IMR-90 (cell line): ENCODE results near the gene DOCK9. TPM values are rescaled to one million over a fixed set of nuclear protein-coding genes. Genes with fewer than 3 reads are reported as not detected.

Experiments
- ATAC-seq: fragments of 200-7000 bp; cut with Tn5 transposase; 2 replicates; pipeline ENCODE4 v1.9.1; 2020; ENCODE audit warnings: low read depth, mild to moderate bottlenecking, moderate library complexity
- BruUV-seq: library from RNA; stranded (reverse); fragments of 400-500 nt; replicated peaks from 2 replicates; lab custom pipeline; 2021; lab: Mats Ljungman, UMichigan
- CTCF ChIA-PET: fragments of 300-600 bp; formaldehyde crosslinking; extraction: SDS; loops from one replicate; lab custom pipeline; 2021; ENCODE audit warnings: antibody characterized with exemption; lab: Yijun Ruan, JAX
- POLR2A ChIA-PET: fragments of 300-600 bp; sonication (Branson Sonifier 250); formaldehyde crosslinking; loops from one replicate; lab custom pipeline; 2022; ENCODE audit warnings: antibody characterized with exemption; ENCODE audit not compliant: unreplicated experiment; lab: Charles Lee
- DNase-seq: peaks from one replicate; pipeline ENCODE4 v3.0.0; 2013
- H2AFZ ChIP-seq: replicated peaks from 2 replicates; pipeline ENCODE3; 2013; ENCODE audit warnings: low read length, mild to moderate bottlenecking; ENCODE audit not compliant: poor library complexity
- H2AK5ac ChIP-seq: 2 replicates; pipeline ENCODE4 v1.6.1; 2013; ENCODE audit warnings: low read depth, low read length, inconsistent platforms
- H2AK9ac ChIP-seq: replicated peaks from 2 replicates; pipeline ENCODE3; 2013; ENCODE audit warnings: mild to moderate bottlenecking, low read depth, low read length, moderate library complexity; ENCODE audit not compliant: poor library complexity
- H2BK120ac ChIP-seq: 2 replicates; pipeline ENCODE4 v1.6.1; 2013; ENCODE audit warnings: low read depth, low read length, inconsistent platforms
- H2BK15ac ChIP-seq: 3 replicates; pipeline ENCODE4 v1.6.1; 2013; ENCODE audit warnings: low read depth, low read length, inconsistent platforms
- H2BK20ac ChIP-seq: 2 replicates; pipeline ENCODE4 v1.6.1; 2013; ENCODE audit warnings: low read depth, mild to moderate bottlenecking, inconsistent platforms, low read length, moderate library complexity
- H2BK5ac ChIP-seq: 2 replicates; pipeline ENCODE4 v1.6.1; 2013; ENCODE audit warnings: mild to moderate bottlenecking, low read depth, low read length, inconsistent platforms; ENCODE audit not compliant: poor library complexity, severe bottlenecking
- H3K14ac ChIP-seq: replicated peaks from 2 replicates; pipeline ENCODE4 v1.6.1; 2013; ENCODE audit warnings: low read depth, low read length, inconsistent platforms
- H3K18ac ChIP-seq: 2 replicates; pipeline ENCODE4 v1.6.1; 2013; ENCODE audit warnings: low read depth, low read length, control low read depth
- H3K23ac ChIP-seq: 2 replicates; pipeline ENCODE4 v1.6.1; 2013; ENCODE audit warnings: low read depth, low read length, inconsistent platforms
- H3K27ac ChIP-seq: 2 replicates; pipeline ENCODE4 v1.5.1; 2013; ENCODE audit warnings: mild to moderate bottlenecking, control low read depth, low read length; ENCODE audit not compliant: insufficient read depth
- H3K27me3 ChIP-seq: 2 replicates; pipeline ENCODE4 v1.6.1; 2013; ENCODE audit warnings: low read length; ENCODE audit not compliant: control insufficient read depth, insufficient read depth
- H3K36me3 ChIP-seq: 2 replicates; pipeline ENCODE4 v1.6.1; 2013; ENCODE audit warnings: low read length, mixed read lengths; ENCODE audit not compliant: control insufficient read depth, insufficient read depth
- H3K4ac ChIP-seq: 2 replicates; pipeline ENCODE4 v1.6.1; 2013; ENCODE audit warnings: low read depth, low read length, inconsistent platforms
- H3K4me1 ChIP-seq: 2 replicates; pipeline ENCODE4 v1.6.1; 2013; ENCODE audit warnings: low read length, mixed read lengths; ENCODE audit not compliant: control insufficient read depth, insufficient read depth
- H3K4me2 ChIP-seq: 2 replicates; pipeline ENCODE4 v1.6.1; 2013; ENCODE audit warnings: low read depth, mild to moderate bottlenecking, control low read depth, low read length, moderate library complexity
- H3K4me3 ChIP-seq: 2 replicates; pipeline ENCODE4 v1.5.1; 2013; ENCODE audit warnings: low read depth, mild to moderate bottlenecking, control low read depth, low read length, moderate library complexity; ENCODE audit not compliant: insufficient read depth
- H3K56ac ChIP-seq: 2 replicates; pipeline ENCODE4 v1.6.1; 2013; ENCODE audit warnings: low read length, inconsistent platforms; ENCODE audit not compliant: insufficient read depth; ENCODE audit errors: extremely low read depth
- H3K79me1 ChIP-seq, 2 experiments: 2 replicates each; pipeline ENCODE4 v1.6.1; 2013; ENCODE audit warnings: low read length in 2 of 2, inconsistent platforms in 1 of 2, low read depth in 1 of 2
- H3K9ac ChIP-seq: 2 replicates; pipeline ENCODE4 v1.6.1; 2013; ENCODE audit warnings: low read depth, low read length, control low read depth
- H3K9me1 ChIP-seq: 2 replicates; pipeline ENCODE4 v1.6.1; 2013; ENCODE audit warnings: low read length, inconsistent platforms; ENCODE audit not compliant: insufficient read depth
- H3K9me3 ChIP-seq: 2 replicates; pipeline ENCODE4 v1.6.1; 2013; ENCODE audit warnings: low read length; ENCODE audit not compliant: control insufficient read depth, insufficient read depth
- H4K20me1 ChIP-seq: 2 replicates; pipeline ENCODE4 v1.6.1; 2013; ENCODE audit warnings: low read length, inconsistent platforms; ENCODE audit not compliant: insufficient read depth
- H4K5ac ChIP-seq: 2 replicates; pipeline ENCODE4 v1.6.1; 2013; ENCODE audit warnings: mild to moderate bottlenecking, low read depth, low read length, control low read depth
- H4K8ac ChIP-seq, 2 experiments: 2 replicates each; pipeline ENCODE4 v1.6.1; 2013; ENCODE audit warnings: low read depth in 2 of 2, low read length in 2 of 2, control low read depth in 1 of 2, inconsistent platforms in 1 of 2
- H4K91ac ChIP-seq: 2 replicates; pipeline ENCODE4 v1.6.1; 2013; ENCODE audit warnings: low read depth, low read length, inconsistent platforms; ENCODE audit not compliant: insufficient read depth
- BHLHE40 ChIP-seq: fragments of 150-350 bp; IDR thresholded peaks from 2 replicates; pipeline ENCODE4 v1.6.1; 2016; ENCODE audit warnings: mild to moderate bottlenecking, low read depth, low read length
- CHD1 ChIP-seq: IDR thresholded peaks from 2 replicates; pipeline ENCODE4 v1.6.1; 2012; ENCODE audit warnings: low read depth, low read length, improper control_type of control experiment
- ELK1 ChIP-seq: fragments of 150-350 bp; IDR thresholded peaks from 2 replicates; pipeline ENCODE4 v1.6.1; 2016; ENCODE audit warnings: low read depth, mild to moderate bottlenecking, low read length, moderate library complexity, borderline replicate concordance
- FOS ChIP-seq: fragments of 150-350 bp; IDR thresholded peaks from 2 replicates; pipeline ENCODE4 v1.6.1; 2016; ENCODE audit warnings: low read depth, low read length
- MAFK ChIP-seq: IDR thresholded peaks from 2 replicates; pipeline ENCODE4 v1.6.1; 2012; ENCODE audit warnings: low read depth, low read length, improper control_type of control experiment
- MAZ ChIP-seq: IDR thresholded peaks from 2 replicates; pipeline ENCODE4 v1.6.1; 2012; ENCODE audit warnings: low read depth, mild to moderate bottlenecking, low read length, improper control_type of control experiment, moderate library complexity, borderline replicate concordance
- POLR2A ChIP-seq: IDR thresholded peaks from 2 replicates; pipeline ENCODE4 v1.6.1; 2012; ENCODE audit warnings: mild to moderate bottlenecking, low read depth, low read length
- RAD21 ChIP-seq: IDR thresholded peaks from 2 replicates; pipeline ENCODE4 v1.6.1; 2012; ENCODE audit warnings: low read length, improper control_type of control experiment
- SMC3 ChIP-seq: fragments of 150-350 bp; IDR thresholded peaks from 2 replicates; pipeline ENCODE4 v1.6.1; 2016; ENCODE audit warnings: low read depth, mild to moderate bottlenecking, antibody characterized with exemption, low read length, moderate library complexity
- USF2 ChIP-seq: fragments of 150-350 bp; IDR thresholded peaks from 2 replicates; pipeline ENCODE4 v1.6.1; 2017; ENCODE audit warnings: mild to moderate bottlenecking, antibody characterized with exemption, low read length, low read depth
- WGBS, 2 experiments: methylation state at CpG; one replicate each; pipeline versions ENCODE4 v1.1.5 to v1.1.7; 2013; ENCODE audit warnings: missing lambda C conversion rate in 2 of 2; ENCODE audit not compliant: insufficient read length in 1 of 2; ENCODE audit errors: extremely low coverage in 2 of 2; 5-methylcytosine and 5-hydroxymethylcytosine counted together
- dilution Hi-C: fragments of 300-500 bp; cut with HindIII; formaldehyde crosslinking; loops from one replicate; pipeline ENCODE4 v1.14.3; 2018; ENCODE audit warnings: low sequenced_read_pairs; ENCODE audit not compliant: unreplicated experiment
- in situ Hi-C: fragments of 300-500 bp; cut with MboI; formaldehyde crosslinking; loops from 3 replicates; pipeline ENCODE4 v1.14.3; 2019; ENCODE audit warnings: low sequenced_read_pairs, inconsistent platforms, mixed read lengths
- intact Hi-C: fragments of 100-400 bp; cut with micrococcal nuclease; formaldehyde crosslinking; loops from 2 replicates; pipeline ENCODE4 v1.10.0; 2022
- polyA plus RNA-seq, 3 experiments: library from polyadenylated mRNA; depleted of rRNA; stranded (reverse); fragments of >200 nt; gene quantifications; 2 replicates each; pipeline ENCODE4 v1.2.3, GENCODE V29; 2012; ENCODE audit warnings: low replicate concordance in 1 of 3
- total RNA-seq: library from RNA; depleted of rRNA; stranded (reverse); fragments of >200 nt; gene quantifications from 2 replicates; pipeline ENCODE4 v1.2.3, GENCODE V29; 2012

The DOCK9 gene
- total and polyA plus RNA-seq, 2 of the 4 experiments (the other 2 are of a cell fraction), result 4.8 to 7.2 TPM

- CTCF ChIA-PET, result no interaction called here
- in situ Hi-C loops, result no loop called here
- H3K9ac ChIP-seq, result no peak overlapping the region
- 0 out of 2 replicates have a peak, but pooled peaks cover 2% of the 10 kb centered on the region for H3K36me3 ChIP-seq
- H3K4me3 ChIP-seq, result no peak overlapping the region
- H2BK120ac ChIP-seq, result no peak overlapping the region
- POLR2A ChIA-PET, result no interaction called here
- ATAC-seq (no peak), DNase-seq (no peak)
- no peak overlapping the region for H3K4ac ChIP-seq
- no peaks in the 10 kb centered on the region for H3K4me1 ChIP-seq
- no peak overlapping the region for H3K18ac ChIP-seq
- dilution Hi-C loops, result no loop called here
- H3K9me3 ChIP-seq, result no peaks in the 10 kb centered on the region
- no TSS peak for BruUV-seq
- H3K23ac ChIP-seq, result no peak overlapping the region
- TF ChIP-seq POLR2A (no peak), BHLHE40 (no peak), CHD1 (no peak), RAD21 (no peak), USF2 (no peak), MAFK (no peak), MAZ (no peak), FOS (no peak), SMC3 (no peak), ELK1 (no peak)
- no peak overlapping the region for H2BK15ac ChIP-seq
- H3K4me2 ChIP-seq, result no peak overlapping the region
- no CpG with 5 or more reads among the region's 2 CpGs for WGBS, 2 experiments
- H2AK5ac ChIP-seq, result no peak overlapping the region
- H4K5ac ChIP-seq, result no peak overlapping the region
- no peaks in the 10 kb centered on the region for H3K79me1 ChIP-seq
- H4K8ac ChIP-seq, result no peak overlapping the region
- intact Hi-C loops, result no loop called here
- no peak overlapping the region for H2AK9ac ChIP-seq
- H3K14ac ChIP-seq, result no peak overlapping the region
- H2AFZ ChIP-seq, result no peak overlapping the region
- H3K27me3 ChIP-seq, result no peaks in the 10 kb centered on the region
- H3K56ac ChIP-seq, result no peak overlapping the region
- no peak overlapping the region for H4K91ac ChIP-seq
- no peak overlapping the region for H3K27ac ChIP-seq
- no peak overlapping the region for H2BK5ac ChIP-seq
- no peak overlapping the region for H2BK20ac ChIP-seq
- no peaks in the 10 kb centered on the region; the same call in 1 of the 2 replicates for H3K9me1 ChIP-seq
- no peaks in the 10 kb centered on the region for H4K20me1 ChIP-seq
These were observed 96.5 kb downstream of the DOCK9 start for GRCh38 chr13:98881390-98881789.
